CD4-positive, CD25-positive, alpha-beta regulatory T cell (primary cell): ENCODE measurements around the gene JAK1. TPM values are rescaled to one million over a fixed set of nuclear protein-coding genes. Genes with fewer than 3 reads are reported as not detected.
"Not testable (repeated sequence)": the region's sequence is repeated elsewhere in the genome, so short reads cannot be mapped to it uniquely, and the experiment has no call there.

Source experiments
- ATAC-seq, 2 donors: fragments of 150-1000 bp; cut with Tn5 transposase; one replicate each; pipeline ENCODE4 v1.10.0; 2021; ENCODE audit warnings: low read depth in 2 of 2, moderate number of reproducible peaks in 2 of 2, moderate library complexity in 1 of 2
- DNase-seq, 3 donors: peaks; one replicate each; pipeline versions ENCODE4 v3.0.0 to v3.0.0-alpha.2; 2012 to 2022; ENCODE audit warnings: mixed read lengths in 1 of 3
- H3K27ac ChIP-seq: one replicate; pipeline ENCODE4 v1.7.0; 2013; ENCODE audit warnings: mild to moderate bottlenecking, low read length; ENCODE audit not compliant: insufficient read depth, poor library complexity, severe bottlenecking
- H3K27me3 ChIP-seq: one replicate; pipeline ENCODE4 v1.7.0; 2013; ENCODE audit warnings: low read length; ENCODE audit not compliant: control insufficient read depth, insufficient read depth
- H3K36me3 ChIP-seq: one replicate; pipeline ENCODE4 v1.7.0; 2013; ENCODE audit warnings: mild to moderate bottlenecking, low read length, moderate library complexity; ENCODE audit not compliant: control insufficient read depth, insufficient read depth
- H3K4me1 ChIP-seq: 2 replicates; pipeline ENCODE4 v1.7.0; 2013; ENCODE audit warnings: mild to moderate bottlenecking, low read length; ENCODE audit not compliant: insufficient read depth, control insufficient read depth, poor library complexity, severe bottlenecking
- H3K4me3 ChIP-seq: one replicate; pipeline ENCODE4 v1.7.0; 2013; ENCODE audit warnings: low read depth, mild to moderate bottlenecking, low read length, moderate library complexity
- H3K9me3 ChIP-seq, 2 experiments: 1 replicate in 1 of 2; 2 replicates in 1 of 2; pipeline ENCODE4 v1.7.0; 2013; ENCODE audit warnings: low read length in 2 of 2, mild to moderate bottlenecking in 1 of 2, moderate library complexity in 1 of 2; ENCODE audit not compliant: control insufficient read depth in 2 of 2
- H3K27ac Mint-ChIP-seq, 3 donors: one replicate each; pipeline ENCODE4 v1.8.0; 2020 to 2022; ENCODE audit warnings: mild to moderate bottlenecking in 3 of 3, mixed read lengths in 3 of 3, moderate library complexity in 2 of 3
- H3K27me3 Mint-ChIP-seq: one replicate; pipeline ENCODE4 v1.8.0; 2022; ENCODE audit warnings: mild to moderate bottlenecking, mixed read lengths
- H3K36me3 Mint-ChIP-seq: one replicate; pipeline ENCODE4 v1.8.0; 2020; ENCODE audit warnings: mixed read lengths
- H3K4me1 Mint-ChIP-seq, 4 donors: one replicate each; pipeline ENCODE4 v1.8.0; 2020 to 2022; ENCODE audit warnings: mixed read lengths in 4 of 4, mild to moderate bottlenecking in 1 of 4
- H3K4me3 Mint-ChIP-seq, 4 donors: one replicate each; pipeline ENCODE4 v1.8.0; 2020 to 2022; ENCODE audit warnings: mild to moderate bottlenecking in 4 of 4, mixed read lengths in 4 of 4, moderate library complexity in 3 of 4
- H3K9me3 Mint-ChIP-seq, 7 donors: one replicate each; pipeline ENCODE4 v1.8.0; 2020 to 2022; ENCODE audit warnings: mixed read lengths in 7 of 7, mild to moderate bottlenecking in 3 of 7, moderate library complexity in 2 of 7
- polyA plus RNA-seq, 4 donors: library from polyadenylated mRNA; unstranded; fragments of 300-500 nt; fragmentation: Illumina TruSeq; gene quantifications; one replicate each; pipeline ENCODE4 v1.2.3, GENCODE V29; 2021
- total RNA-seq: library from RNA; stranded (reverse); gene quantifications from one replicate; pipeline ENCODE4 v1.2.3, GENCODE V29; 2022

Gene JAK1
- total and polyA plus RNA-seq, 5 donors from 2014 or later: 215 to 333 (median 229) TPM

DNA sequence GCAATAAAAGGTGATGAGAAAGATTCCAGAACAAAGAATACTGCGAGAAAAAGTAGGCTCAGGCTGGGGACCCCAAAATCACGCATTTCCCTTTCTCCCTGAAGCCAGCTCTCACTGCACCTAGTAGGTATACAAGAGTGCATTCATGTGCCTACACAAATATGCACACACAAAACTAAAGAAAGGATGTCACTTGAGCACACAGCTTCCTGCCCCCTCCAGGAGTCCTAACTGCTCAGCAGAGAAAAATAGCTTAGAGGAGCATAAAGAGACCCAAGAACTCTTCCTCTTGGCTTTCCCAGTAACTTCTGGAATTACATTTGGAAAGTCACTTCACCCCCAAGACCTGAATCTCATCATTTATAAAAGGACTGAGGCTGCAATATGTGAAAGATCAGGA, 38.0 kb downstream of the JAK1 start:
- peaks cover 57% of the 10 kb centered on the region for H3K4me1 ChIP-seq
- H3K36me3 Mint-ChIP-seq: peaks cover 33% of the 10 kb centered on the region

GRCh38 chr1:64925594-64925993, 40.8 kb downstream of the JAK1 start:
- ATAC-seq: no peak
- H3K36me3 ChIP-seq: peaks cover 5% of the 10 kb centered on the region
- no peak for DNase-seq
- H3K9me3 ChIP-seq: no peaks in the 10 kb centered on the region
- peak overlapping the region in 1 of 3 donors; percentile 90 for H3K27ac Mint-ChIP-seq
- peaks cover 22% of the 10 kb centered on the region for H3K36me3 Mint-ChIP-seq
- H3K27me3 Mint-ChIP-seq: no peaks in the 10 kb centered on the region
- H3K27ac ChIP-seq: no peak overlapping the region
- H3K4me3 ChIP-seq: peak overlapping the region; percentile 27
- H3K4me3 Mint-ChIP-seq: peak overlapping the region in 3 of 4 donors; percentile 11 to 67 (median 48)
- H3K9me3 Mint-ChIP-seq: no peaks in the 10 kb centered on the region
- H3K4me1 Mint-ChIP-seq: peaks cover 67 to 99% (median 91%) of the 10 kb centered on the region in 4 donors
- peaks cover 81% of the 10 kb centered on the region for H3K4me1 ChIP-seq
- H3K27me3 ChIP-seq: no peaks in the 10 kb centered on the region

More for the DNA sequence above, 38.0 kb downstream of the JAK1 start:
- Mint-ChIP-seq H3K4me1 (peaks cover 51 to 91% (median 82%) of the 10 kb centered on the region in 4 donors), H3K27ac (peak overlapping the region in 1 of 3 donors; percentile 74), H3K4me3 (peak overlapping the region in 3 of 4 donors; percentile 53 to 67 (median 56)), H3K27me3 (no peaks in the 10 kb centered on the region), H3K9me3 (peaks cover 0 to 2% (median 0%) of the 10 kb centered on the region in 7 donors)
- DNase-seq (peak in 1 of 3 donors; percentile 25), ATAC-seq (peak in 1 of 2 donors; percentile 25)
- no peaks in the 10 kb centered on the region for H3K27me3 ChIP-seq
- peaks cover 11% of the 10 kb centered on the region for H3K36me3 ChIP-seq
- H3K27ac ChIP-seq: no peak overlapping the region
- H3K9me3 ChIP-seq: no peaks in the 10 kb centered on the region
- H3K4me3 ChIP-seq: peak overlapping the region; percentile 13

DNA sequence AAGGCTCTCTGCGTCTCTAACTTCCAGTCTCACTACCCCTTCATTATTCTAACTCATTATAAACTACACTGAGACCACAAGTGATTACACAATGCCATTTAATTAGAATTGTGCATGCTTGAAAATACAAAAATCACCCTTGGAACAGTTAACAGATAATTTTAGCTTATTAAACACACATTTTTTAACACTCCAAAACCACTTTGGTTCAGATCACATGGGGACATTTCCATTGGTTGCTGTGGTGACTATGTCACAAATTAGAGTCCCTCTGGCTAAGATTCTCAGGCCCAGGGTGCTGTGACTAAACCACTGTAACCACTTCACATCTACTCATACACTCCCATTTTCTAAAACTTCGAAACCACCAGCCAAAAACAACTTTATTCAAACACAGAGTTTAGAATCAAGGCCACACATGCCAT, 43.0 kb downstream of the JAK1 start:
- no peaks in the 10 kb centered on the region for H3K9me3 ChIP-seq
- peaks cover 5% of the 10 kb centered on the region for H3K36me3 ChIP-seq
- peak in 1 of 3 donors; percentile 35 for DNase-seq
- H3K27ac ChIP-seq: peak overlapping the region; percentile 24
- H3K4me3 ChIP-seq: peak overlapping the region; percentile 65
- H3K9me3 Mint-ChIP-seq: no peaks in the 10 kb centered on the region
- ATAC-seq: no peak
- peak overlapping the region; percentile 9 to 27 (median 26) for H3K27ac Mint-ChIP-seq
- peaks cover 65 to 98% (median 88%) of the 10 kb centered on the region in 4 donors for H3K4me1 Mint-ChIP-seq
- peak overlapping the region; percentile 25 to 80 (median 56) for H3K4me3 Mint-ChIP-seq
- H3K27me3 Mint-ChIP-seq: no peaks in the 10 kb centered on the region
- no peaks in the 10 kb centered on the region for H3K27me3 ChIP-seq
- peaks cover 17% of the 10 kb centered on the region for H3K36me3 Mint-ChIP-seq
- peaks cover 76% of the 10 kb centered on the region for H3K4me1 ChIP-seq

DNA sequence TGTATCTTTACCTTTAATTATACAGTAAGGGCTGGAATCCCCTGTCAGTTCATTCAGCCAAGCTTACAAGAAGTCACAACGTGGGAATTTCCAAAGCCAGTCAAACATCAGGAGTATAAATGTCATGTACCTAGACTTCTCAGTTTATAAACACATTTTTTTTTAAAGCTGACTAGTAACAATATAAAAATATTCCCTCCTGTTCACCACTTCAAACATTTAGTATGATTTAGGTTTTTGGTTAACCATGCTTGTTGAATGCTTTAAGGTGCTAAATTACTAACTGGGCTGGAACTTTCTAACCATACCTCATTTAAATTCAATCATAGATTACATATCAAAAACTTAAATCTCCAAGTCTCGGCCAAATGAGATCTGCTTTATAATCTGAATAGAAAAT, 44.0 kb downstream of the JAK1 start:
- no peak overlapping the region for H3K27ac ChIP-seq
- ATAC-seq (no peak), DNase-seq (no peak)
- Mint-ChIP-seq H3K27ac (peak overlapping the region in 2 of 3 donors; percentile 9 to 26), H3K27me3 (no peaks in the 10 kb centered on the region), H3K36me3 (peaks cover 16% of the 10 kb centered on the region), H3K4me3 (peak overlapping the region; percentile 25 to 71 (median 49)), H3K4me1 (peaks cover 69 to 98% (median 88%) of the 10 kb centered on the region in 4 donors), H3K9me3 (no peaks in the 10 kb centered on the region)
- H3K4me3 ChIP-seq: peak overlapping the region; percentile 65
- H3K4me1 ChIP-seq: peaks cover 76% of the 10 kb centered on the region
- no peaks in the 10 kb centered on the region for H3K9me3 ChIP-seq
- H3K27me3 ChIP-seq: no peaks in the 10 kb centered on the region
- peaks cover 5% of the 10 kb centered on the region for H3K36me3 ChIP-seq

- peaks cover 68 to 98% (median 87%) of the 10 kb centered on the region in 4 donors for H3K4me1 Mint-ChIP-seq
- no peak for DNase-seq
- no peaks in the 10 kb centered on the region for H3K27me3 Mint-ChIP-seq
- Histone ChIP-seq H3K27me3 (no peaks in the 10 kb centered on the region), H3K36me3 (peaks cover 2% of the 10 kb centered on the region), H3K9me3 (no peaks in the 10 kb centered on the region), H3K4me1 (peaks cover 77% of the 10 kb centered on the region), H3K4me3 (peak overlapping the region; percentile 65), H3K27ac (no peak overlapping the region)
- H3K36me3 Mint-ChIP-seq: peaks cover 11% of the 10 kb centered on the region
- H3K27ac Mint-ChIP-seq: peak overlapping the region; percentile 9 to 74 (median 26)
- H3K9me3 Mint-ChIP-seq: no peaks in the 10 kb centered on the region
- no peak for ATAC-seq
- peak overlapping the region in 3 of 4 donors; percentile 25 to 49 (median 34) for H3K4me3 Mint-ChIP-seq
Measured at GRCh38 chr1:64921771-64922170, 44.6 kb downstream of the JAK1 start.

- Histone ChIP-seq H3K27me3 (no peaks in the 10 kb centered on the region), H3K27ac (no peak overlapping the region), H3K9me3 (no peaks in the 10 kb centered on the region), H3K4me1 (peaks cover 79% of the 10 kb centered on the region), H3K36me3 (peaks cover 1% of the 10 kb centered on the region), H3K4me3 (peak overlapping the region; percentile 65)
- peaks cover 6% of the 10 kb centered on the region for H3K36me3 Mint-ChIP-seq
- no peaks in the 10 kb centered on the region for H3K9me3 Mint-ChIP-seq
- H3K27me3 Mint-ChIP-seq: no peaks in the 10 kb centered on the region
- ATAC-seq: peak in 1 of 2 donors; percentile 10
- H3K4me1 Mint-ChIP-seq: peaks cover 70 to 98% (median 87%) of the 10 kb centered on the region in 4 donors
- peak overlapping the region; percentile 9 to 74 (median 20) for H3K27ac Mint-ChIP-seq
- H3K4me3 Mint-ChIP-seq: peak overlapping the region; percentile 0 to 49 (median 26)
- peak in 1 of 3 donors; percentile 30 for DNase-seq
Measured at GRCh38 chr1:64920941-64921589, 45.3 kb downstream of the JAK1 start.

DNA sequence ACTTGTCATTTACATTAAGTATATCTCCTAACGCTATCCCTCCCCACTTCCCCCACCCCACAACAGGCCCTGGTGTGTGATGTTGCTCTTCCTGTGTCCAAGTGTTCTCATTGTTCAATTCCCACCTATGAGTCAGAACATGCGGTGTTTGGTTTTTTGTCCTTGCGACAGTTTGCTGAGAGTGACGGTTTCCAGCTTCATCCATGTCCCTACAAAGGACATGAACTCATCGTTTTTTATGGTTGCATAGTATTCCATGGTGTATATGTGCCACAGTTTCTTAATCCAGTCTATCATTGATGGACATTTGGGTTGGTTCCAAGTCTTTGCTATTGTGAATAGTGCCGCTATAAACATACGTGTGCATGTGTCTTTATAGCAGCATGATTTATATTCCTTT, 47.2 kb downstream of the JAK1 start:
- not testable (repeated sequence) for H3K36me3 ChIP-seq, H3K4me3 ChIP-seq, H3K27me3 ChIP-seq, H3K27me3 Mint-ChIP-seq, H3K27ac ChIP-seq, H3K9me3 Mint-ChIP-seq, H3K36me3 Mint-ChIP-seq, ATAC-seq, DNase-seq, H3K9me3 ChIP-seq
- Mint-ChIP-seq H3K27ac (peak overlapping the region in 2 of 3 donors; percentile 9 to 85), H3K4me3 (peak overlapping the region in 2 of 4 donors; percentile 40 to 49), H3K4me1 (peaks cover 71 to 98% (median 82%) of the 10 kb centered on the region in 4 donors)
- H3K4me1 ChIP-seq: peaks cover 67% of the 10 kb centered on the region
